G401 (cell line): ENCODE data around the gene MKRN2. TPM values are rescaled to one million over a fixed set of nuclear protein-coding genes. Genes with fewer than 3 reads are reported as not detected.
A peak's percentile ranks its signal among the peaks of the same experiment; 100 is the strongest.
"Not testable (repeated sequence)": the region's sequence is repeated elsewhere in the genome, so short reads cannot be mapped to it uniquely, and the experiment has no call there.

Experiments
- DNase-seq: peaks from one replicate; pipeline ENCODE4 v3.0.0-alpha.2; 2015; ENCODE audit warnings: low spot score
- in situ Hi-C: cut with HindIII; loops from 2 replicates; pipeline ENCODE4 v1.10.0; 2016; ENCODE audit warnings: low sequenced_read_pairs, mixed read lengths
- total RNA-seq: library from RNA; depleted of rRNA; stranded (reverse); fragments of >200 nt; shearing (Covaris generic); gene quantifications from 2 replicates; pipeline ENCODE4 v1.2.3, GENCODE V29; 2014; rRNA removed

Gene MKRN2, protein sequence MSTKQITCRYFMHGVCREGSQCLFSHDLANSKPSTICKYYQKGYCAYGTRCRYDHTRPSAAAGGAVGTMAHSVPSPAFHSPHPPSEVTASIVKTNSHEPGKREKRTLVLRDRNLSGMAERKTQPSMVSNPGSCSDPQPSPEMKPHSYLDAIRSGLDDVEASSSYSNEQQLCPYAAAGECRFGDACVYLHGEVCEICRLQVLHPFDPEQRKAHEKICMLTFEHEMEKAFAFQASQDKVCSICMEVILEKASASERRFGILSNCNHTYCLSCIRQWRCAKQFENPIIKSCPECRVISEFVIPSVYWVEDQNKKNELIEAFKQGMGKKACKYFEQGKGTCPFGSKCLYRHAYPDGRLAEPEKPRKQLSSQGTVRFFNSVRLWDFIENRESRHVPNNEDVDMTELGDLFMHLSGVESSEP
- 24.0 TPM in 2 replicates for total RNA-seq

DNA sequence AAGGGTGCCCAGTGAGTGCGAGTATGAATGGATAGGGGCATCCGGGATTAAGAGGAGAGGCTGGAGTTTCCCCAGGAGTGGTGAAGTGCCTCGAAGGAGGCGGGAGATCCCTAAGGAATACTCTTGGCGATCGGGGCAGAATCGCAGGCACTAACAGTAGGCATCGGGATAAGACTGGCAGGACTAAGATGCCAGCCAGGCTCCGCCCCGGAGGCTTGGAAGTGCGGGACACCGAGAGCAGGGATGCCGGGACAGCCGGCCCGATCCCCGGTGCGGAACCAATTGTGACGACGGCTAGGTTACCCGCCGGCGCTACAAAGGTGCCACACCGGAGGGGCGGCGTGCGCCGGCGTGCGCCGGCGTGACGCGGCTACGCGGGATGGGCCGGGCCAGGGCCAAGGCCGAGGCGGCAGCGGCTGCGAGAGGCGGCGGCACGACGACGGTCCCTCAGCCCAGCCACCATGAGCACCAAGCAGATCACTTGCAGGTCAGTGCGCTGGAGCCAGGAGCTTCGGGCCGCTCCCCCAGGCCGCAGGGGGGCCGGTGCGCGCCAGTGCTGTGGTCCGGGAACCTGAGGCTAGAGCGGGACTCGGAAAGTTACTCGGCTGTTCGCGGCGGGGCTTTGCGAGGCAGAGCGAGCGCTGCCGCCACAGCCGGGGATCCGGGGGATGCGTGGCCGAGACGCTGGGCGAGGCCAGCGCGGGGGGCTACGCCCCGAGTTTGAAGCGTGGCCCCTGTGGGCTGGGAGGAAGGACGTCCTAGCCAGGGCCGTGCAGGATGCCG is at the start of gene MKRN2:
MKRN2 (plus strand) TSS at position 398 of the 783 bp plus-strand sequence; CDS start at position 462, 64 bp downstream.
- in situ Hi-C loops, result no loop called here
- DNase-seq, result peak; percentile 90

DNA sequence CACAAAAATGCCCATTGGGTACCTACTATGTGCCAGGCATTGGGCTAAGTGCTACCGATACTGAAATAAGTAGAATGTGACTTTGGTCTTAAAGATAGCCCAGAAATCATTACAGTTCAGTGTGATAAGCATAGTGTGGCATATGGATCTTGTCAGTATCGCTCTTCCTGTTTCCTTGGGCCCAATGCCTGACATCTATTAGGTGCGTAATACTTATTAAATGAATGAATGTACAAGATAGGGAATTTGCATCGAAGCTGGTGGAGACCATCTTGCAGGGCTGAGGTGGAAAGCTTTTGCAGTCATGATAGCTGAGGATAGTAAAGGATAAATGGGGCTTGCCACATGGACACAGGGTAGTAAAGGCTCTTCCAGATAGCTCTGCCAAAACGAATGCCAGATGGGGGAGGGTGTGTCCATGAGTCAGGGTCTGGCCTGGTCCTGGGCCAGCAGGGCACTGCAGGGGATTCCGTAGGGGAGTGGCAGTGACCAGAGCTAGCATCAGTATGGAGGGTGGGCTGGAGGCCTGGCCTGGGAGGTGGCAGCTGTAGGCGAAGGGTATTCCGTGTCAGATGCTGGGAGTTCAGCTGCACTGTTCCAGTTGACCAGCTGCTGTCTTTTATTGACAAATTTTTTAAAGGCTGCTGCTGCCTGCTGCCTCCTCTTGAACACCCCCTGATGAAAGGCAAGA is 49.2 kb upstream of the MKRN2 start:
- no peak for DNase-seq
- in situ Hi-C loops, result no loop called here

DNA sequence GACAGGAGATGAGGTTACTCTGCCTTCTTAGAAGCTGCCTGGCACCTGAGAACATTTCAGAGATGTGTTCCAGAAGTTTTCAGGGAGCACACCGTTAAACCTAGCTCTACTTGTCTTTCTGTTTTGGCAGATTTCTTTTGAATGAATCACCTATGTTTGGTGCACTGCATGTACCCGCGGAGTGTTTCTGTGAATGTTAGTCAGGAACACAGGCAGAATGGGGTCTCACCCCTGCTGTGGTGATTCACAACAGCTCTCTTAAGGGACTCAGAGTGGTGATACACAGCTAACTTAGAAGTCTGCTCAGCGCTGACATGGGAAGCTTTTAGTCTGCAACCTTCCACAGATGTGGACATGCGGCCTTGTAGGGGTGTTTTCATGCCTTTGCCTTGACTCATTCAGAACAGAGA is 48.6 kb upstream of the MKRN2 start:
- DNase-seq, result no peak
- in situ Hi-C loops, result no loop called here

DNA sequence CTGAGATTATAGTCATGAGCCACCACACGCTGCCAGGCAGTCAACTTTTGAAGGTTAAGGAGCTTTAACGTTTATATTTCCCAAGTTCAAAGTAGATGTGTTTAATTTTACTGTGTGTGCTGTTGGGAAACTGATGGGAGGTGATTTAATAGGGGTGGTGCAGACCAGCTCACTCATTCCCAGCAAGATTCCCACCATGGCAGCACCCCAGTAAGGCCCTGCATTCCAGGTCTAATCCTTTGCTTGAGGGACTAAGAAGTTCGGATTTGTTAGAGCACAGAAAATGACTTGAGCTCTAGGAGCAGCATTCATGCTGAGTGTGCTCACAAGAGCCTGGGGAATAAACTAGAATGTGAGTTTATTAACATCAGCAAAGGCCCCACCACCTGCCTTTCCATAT is 47.4 kb upstream of the MKRN2 start:
- in situ Hi-C loops, result no loop called here
- DNase-seq, result no peak

DNA sequence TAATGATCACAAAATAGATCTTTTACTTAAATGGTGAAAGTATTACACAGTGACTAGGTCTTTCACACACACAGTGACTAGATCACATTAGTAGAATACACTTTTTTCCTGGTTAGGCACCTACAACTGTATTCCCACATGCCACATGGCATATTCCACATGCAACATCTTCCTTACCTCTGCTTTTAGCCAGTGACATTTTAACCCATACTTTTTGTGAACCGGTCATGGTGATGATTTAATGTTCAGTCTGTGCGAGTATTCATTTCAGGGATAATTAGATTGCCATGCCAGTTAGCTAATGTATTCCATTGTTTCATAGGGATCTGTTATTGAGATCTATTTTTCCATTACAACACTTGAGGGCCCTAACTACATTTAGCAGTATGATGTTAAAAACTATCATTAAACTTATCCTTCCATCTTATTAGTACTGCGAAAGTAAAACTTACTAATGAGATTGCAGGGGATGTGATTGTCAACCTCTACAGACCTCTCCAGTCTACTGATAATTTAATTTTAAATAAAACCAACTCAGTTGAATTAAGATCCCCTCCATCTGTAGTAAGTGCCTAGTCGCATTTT is 44.3 kb upstream of the MKRN2 start:
- no peak for DNase-seq
- in situ Hi-C loops, result no loop called here

DNA sequence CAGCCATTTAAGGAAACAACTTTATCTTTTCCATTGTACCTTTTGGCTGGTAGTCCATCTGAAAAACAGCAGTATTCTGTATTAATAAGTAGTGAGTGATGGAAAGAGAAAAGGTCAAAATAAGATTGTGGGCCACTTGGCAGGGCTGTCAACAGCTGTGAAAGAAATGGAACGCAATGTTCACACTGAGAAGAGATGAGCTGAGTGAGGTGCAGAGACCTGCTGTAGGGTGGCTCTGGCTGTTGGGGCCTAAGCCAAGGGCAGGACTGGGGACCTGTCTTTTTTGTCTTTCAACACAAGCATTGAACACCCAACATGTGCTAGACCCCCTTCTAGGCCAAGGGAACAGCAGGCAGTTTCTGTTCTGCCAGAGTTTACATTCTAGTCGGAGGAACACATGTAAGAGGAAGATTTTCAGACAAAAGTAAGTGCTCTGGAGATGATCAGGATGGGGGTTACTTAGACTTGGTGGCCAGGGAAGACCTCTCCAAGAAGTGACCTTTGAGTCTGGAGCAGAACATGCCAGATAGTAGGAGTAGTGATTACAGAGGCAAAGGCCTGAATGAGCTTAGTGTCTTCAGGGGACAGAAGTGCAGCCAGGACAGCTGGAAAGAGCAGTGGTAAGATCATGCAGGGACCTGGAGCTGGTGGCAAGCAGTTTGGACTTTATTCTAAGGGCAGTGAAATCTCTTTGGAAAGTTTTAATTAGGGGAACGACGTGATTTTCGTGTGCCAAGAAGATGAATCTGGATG is 43.0 kb upstream of the MKRN2 start:
- no peak for DNase-seq
- in situ Hi-C loops, result no loop called here

DNA sequence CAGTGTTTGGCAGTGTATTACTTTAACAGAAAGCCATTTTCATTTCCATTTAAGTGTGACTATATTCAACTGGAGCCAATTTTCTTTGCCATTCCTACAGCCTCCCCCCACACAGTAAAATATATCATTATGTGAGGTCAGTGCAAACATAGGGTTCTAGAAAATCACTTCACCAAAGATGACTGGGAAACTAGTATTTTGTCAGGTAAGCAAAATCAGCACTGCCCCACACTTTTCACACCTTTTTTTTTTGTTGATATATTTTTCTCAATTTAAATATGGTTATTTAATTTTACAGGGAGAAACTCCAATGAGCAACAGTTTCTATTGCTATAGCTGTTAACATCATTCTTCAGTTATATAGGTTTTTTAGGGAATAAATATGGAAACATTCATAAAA is 41.3 kb upstream of the MKRN2 start:
- DNase-seq, result no peak
- in situ Hi-C loops, result no loop called here

DNA sequence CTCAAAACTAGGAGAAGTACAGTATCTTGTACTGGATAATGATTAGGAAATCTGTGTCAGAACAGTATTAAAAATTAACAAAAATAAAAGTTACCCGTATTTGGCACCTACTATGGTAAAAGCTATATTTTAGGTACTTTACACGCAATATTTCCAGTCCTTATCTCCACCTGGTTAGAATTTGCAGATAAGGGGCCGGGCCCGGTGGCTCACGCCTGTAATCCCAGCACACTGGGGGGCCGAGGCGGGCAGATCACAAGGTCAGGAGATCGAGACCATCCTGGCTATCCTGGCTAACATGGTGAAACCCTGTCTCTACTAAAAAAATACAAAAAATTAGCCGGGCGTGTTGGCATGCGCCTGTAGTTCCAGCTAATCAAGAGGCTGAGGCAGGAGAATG is 40.0 kb upstream of the MKRN2 start:
- in situ Hi-C loops, result no loop called here
- no peak for DNase-seq

DNA sequence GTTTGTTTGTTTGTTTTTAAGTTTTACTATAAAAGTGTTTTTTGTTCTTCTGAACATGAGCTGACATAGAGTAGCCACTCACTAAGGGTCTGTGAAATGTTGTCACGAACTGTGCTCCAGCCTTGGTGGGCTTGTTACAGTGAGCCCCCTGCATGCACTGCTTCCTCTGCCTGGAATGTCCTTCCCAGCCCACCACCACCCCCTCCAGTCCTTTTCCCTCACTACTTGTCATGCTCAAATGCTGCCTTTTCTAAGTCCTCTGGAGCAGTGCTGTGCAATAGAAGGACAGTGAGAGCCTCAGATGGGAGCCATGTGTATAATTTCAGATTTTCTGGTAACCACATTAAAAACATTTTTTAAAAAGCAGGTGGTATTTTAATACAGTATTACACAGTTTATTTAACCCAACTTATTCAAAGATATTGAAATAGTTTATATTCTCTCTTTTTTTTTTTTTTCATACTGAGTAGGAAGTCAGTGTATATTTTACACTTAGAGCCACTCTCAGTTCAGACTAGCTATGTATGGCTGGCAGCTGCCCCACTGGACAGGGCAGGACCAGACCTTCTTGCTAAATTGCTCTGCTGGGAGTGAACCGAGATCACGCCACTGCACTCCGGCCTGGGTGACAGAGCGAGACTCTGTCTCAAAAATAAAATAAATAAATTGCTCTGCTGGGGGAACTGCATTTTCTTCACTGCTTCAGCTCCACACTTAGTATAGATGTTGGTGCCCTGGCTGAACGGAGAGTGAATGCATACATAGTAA is 38.4 kb upstream of the MKRN2 start:
- in situ Hi-C loops, result no loop called here
- DNase-seq, result no peak

DNA sequence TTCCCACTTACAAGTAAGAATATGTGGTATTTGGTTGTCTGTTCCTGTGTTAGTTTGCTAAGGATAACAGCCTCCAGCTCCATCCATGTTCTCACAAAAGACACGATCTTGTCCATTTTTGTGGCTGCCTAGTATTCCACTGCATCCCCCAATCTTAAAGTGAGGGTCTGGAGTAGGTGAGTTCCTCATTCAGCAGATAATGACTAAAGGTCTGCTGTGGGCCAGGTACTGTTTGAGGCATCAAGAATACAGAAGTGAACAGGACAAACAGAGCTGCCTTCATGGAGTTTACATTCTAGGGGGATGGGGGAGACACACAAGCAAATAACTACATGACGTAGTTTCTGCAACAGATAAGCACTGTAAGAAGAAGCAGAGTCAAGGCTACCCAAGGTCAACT is 35.9 kb upstream of the MKRN2 start:
- in situ Hi-C loops, result no loop called here
- no peak for DNase-seq

DNA sequence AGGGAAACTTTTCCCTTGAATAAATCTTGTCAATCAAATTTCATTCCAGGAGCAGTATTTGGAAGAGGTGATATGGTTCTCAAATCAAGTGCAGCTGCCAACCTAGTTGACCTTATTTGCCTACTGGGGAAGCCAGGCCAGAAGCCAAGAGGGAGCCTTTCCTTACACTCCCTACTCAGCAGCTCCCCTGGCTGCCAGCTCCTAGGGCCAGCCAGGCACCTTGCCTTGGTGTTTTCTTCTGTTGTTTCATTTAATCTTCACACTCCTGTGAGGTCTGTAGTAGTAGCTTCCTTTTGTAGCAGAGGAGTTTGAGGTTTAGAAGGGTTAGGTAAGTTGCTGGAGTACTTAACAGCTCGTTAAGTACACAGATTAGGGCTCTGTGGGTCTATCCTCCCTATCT is 34.2 kb upstream of the MKRN2 start:
- in situ Hi-C loops, result no loop called here
- peak; percentile 44 for DNase-seq

DNA sequence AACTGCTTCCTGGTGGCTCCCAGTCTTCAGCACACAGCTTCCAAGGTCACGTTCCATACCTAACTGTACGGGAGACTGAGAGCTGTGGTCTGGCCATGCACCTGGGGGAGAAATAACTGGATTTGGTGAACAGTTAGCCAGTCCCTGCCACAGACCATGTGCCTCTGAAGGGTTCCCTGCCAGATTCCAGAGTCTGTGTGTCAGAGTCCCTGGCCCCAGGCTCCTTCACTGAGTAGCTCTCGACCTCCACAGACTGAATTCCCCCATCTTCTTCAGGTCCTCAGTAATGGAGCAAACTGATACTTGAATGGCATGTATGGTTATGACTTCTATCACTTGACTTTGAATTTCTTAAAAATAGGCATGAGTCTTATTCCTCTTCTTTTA is 29.1 kb upstream of the MKRN2 start:
- DNase-seq, result no peak
- in situ Hi-C loops, result no loop called here

DNA sequence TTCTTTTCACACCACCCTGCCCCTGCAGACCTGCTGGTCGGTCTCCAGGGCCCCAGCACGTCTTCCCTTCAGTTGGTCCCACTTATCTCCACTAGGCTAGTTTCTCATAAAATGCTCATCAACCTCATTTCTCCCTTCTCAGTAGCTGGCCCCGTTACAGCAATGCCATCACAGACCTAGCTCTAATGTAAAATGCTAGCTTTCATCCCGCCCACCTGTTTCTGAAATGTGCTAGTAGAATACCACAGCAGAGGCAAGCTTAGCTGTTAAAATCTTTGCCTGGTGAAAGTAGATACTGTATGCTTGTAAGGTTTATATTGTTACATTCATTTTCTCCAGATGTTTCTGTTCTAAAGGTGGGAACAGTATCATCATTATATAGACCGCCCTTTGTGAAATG is 24.7 kb upstream of the MKRN2 start:
- DNase-seq, result no peak
- in situ Hi-C loops, result no loop called here

DNA sequence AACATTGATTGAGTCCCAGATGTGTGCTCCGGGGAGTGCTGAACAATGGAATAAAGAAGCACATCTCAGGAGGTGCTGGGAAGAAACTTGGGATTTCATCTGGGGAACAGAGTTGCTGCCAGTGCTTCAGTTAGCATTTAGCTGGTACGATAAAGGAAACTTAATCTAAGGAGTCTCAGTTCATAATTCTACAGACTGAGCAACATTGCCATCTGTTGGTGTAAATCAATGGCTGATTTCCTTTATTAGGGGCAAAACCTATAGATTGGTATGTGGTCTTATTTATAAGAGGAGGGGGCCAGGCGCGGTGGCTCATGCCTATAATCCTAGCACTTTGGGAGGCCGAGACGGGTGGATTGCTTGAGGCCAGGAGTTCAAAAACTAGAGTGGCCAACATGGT is 20.5 kb upstream of the MKRN2 start:
- DNase-seq, result no peak
- in situ Hi-C loops, result no loop called here

DNA sequence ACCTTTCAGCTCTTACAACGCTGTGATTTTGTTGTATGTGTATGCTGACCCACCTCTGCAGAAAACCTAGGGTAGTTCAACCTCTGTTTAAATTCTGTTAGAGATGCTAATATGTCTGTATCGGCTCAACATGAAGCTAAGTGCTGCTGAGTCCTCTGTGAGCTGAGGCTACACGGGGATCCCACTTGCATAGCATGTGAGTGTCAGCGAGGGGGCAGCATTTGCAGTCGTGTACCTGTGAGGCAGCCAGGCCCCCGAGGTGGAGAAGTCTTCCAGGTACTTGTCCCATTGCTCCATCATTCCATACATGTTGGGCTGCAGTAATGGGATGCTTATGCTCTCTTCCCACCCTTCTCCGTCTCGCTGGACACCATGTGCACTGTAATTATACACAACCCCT is 15.3 kb upstream of the MKRN2 start:
- in situ Hi-C loops, result no loop called here
- peak; percentile 55 for DNase-seq

DNA sequence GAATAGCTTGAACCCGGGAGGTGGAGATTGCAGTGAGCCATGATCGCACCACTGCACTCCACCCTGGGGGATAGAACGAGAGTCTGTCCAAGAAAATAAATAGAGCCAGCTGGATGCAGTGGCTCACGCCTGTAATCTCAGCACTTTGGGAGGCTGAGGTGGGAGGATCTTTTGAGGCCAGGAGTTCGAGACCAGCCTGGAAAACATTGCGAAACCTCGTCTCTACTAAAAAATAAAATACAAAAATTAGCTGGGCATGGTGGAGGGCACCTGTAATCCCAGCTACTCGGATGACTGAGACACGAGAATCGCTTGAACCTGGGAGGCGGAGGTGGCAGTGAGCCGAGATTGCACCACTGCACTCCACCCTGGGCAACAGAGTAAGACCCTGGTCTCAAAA is 13.4 kb upstream of the MKRN2 start:
- in situ Hi-C loops, DNase-seq: not testable (repeated sequence)

DNA sequence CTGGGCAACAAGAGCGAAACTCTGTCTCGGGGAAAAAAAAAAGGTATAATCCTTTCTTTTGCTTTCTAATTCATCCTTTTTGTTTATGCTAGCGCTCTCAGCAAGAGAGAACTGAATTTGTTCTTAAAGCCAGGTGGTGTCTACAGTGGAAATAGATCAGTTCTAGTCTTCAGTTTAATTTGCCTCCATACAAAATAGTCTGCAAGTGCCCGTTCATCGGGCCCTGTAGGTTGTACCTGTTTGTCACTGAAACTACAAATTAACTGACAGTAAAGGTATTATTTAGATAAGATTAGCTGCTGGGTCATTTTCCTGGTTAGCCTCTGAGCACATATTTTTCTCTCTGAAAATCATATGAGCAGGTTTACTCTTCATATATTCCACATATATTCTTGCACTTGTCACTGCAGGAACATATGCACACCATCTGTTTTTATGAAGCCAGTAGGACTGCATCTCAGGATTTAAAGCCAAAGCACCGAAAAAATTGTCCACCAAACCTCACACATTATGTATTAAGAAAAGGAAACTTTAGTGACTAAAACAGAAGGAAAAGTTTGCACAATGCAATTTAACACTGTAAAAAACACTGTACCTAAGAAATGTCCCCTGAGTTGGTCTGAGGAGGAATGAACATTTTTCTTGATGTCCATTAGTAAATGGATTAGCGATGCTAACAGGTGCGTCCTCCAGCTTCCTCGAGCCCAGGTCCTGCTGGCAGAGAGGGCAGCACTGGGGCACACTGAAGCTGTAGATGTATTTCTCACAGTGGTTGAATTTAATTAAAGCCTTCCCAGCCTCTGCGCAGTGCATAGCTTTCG is 12.0 kb upstream of the MKRN2 start:
- in situ Hi-C loops, result no loop called here
- DNase-seq, result peak; percentile 67

DNA sequence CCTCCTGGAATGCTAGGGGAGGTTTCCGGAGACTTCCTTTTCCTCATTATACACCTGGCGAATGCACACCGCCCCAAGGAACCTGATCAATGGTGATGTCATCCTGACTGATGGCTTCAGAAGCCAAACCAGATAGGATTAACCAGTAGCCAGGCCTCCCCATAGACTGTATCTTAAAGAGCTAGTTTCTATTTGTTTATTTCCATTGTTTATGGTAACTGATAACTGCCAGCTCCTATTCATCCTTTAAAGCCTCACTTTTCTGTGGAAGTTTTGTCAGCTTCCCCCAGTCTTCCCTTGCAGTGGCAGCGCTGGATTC is 11.5 kb upstream of the MKRN2 start, which contains the start of gene MKRN2OS:
MKRN2OS (minus strand) TSS at position 27 of the 319 bp plus-strand sequence. CDS start 35 bp downstream, outside the sequence.
- peak; percentile 90 for DNase-seq
- in situ Hi-C loops, result no loop called here
